Measurements from ENCODE around the gene HRAS. TPM values are rescaled to one million over a fixed set of nuclear protein-coding genes. Genes with fewer than 3 reads are reported as not detected.

Gene HRAS
- total RNA-seq, 1 donor from 2014 or later = 150 TPM

GRCh38 chr11:508956-509355, 26.4 kb downstream of the HRAS start:
- no peak for TF ChIP-seq CTCF (IDR thresholded peaks at IDR 0.05; ENCODE audit: insufficient read depth, low read length, severe bottlenecking)
- FAIRE-seq (no peak), DNase-seq (ENCODE audit: low read depth) (no peak)
- H3K36me3 ChIP-seq (ENCODE audit: control insufficient read depth, insufficient read depth, low read length) = peaks cover 8% of the 10 kb centered on the region
- no peak overlapping the region for H3K4me3 ChIP-seq (ENCODE audit: low read depth, low read length)
- H3K27me3 ChIP-seq (ENCODE audit: control insufficient read depth, insufficient read depth, low read length) = no peaks in the 10 kb centered on the region

- no peak for TF ChIP-seq CTCF (IDR thresholded peaks at IDR 0.05; ENCODE audit: insufficient read depth, low read length, severe bottlenecking)
- no peak for FAIRE-seq
Observed at GRCh38 chr11:507727-508515, 27.5 kb downstream of the HRAS start.

GRCh38 chr11:506995-507726, 28.2 kb downstream of the HRAS start, which contains the start of gene RNH1:
Gene RNH1 (minus strand): TSS chr11:507242. CDS start chr11:502162, 5,080 bp downstream.
- H3K27me3 ChIP-seq (ENCODE audit: control insufficient read depth, insufficient read depth, low read length) = no peaks in the 10 kb centered on the region
- peak; percentile 82 for DNase-seq (ENCODE audit: low read depth)
- FAIRE-seq = no peak
- H3K4me3 ChIP-seq (ENCODE audit: low read depth, low read length) = peak within 1 kb of the TSS; percentile 85
- H3K36me3 ChIP-seq (ENCODE audit: control insufficient read depth, insufficient read depth, low read length) = peaks cover 12% of the 10 kb centered on the region
- no peak for TF ChIP-seq CTCF (IDR thresholded peaks at IDR 0.05; ENCODE audit: insufficient read depth, low read length, severe bottlenecking)

More at GRCh38 chr11:507727-508515, 27.5 kb downstream of the HRAS start:
- no peak for DNase-seq (ENCODE audit: low read depth)
- H3K36me3 ChIP-seq (ENCODE audit: control insufficient read depth, insufficient read depth, low read length) = peaks cover 9% of the 10 kb centered on the region
- peak overlapping the region; percentile 71 for H3K4me3 ChIP-seq (ENCODE audit: low read depth, low read length)
- H3K27me3 ChIP-seq (ENCODE audit: control insufficient read depth, insufficient read depth, low read length) = no peaks in the 10 kb centered on the region

GRCh38 chr11:506238-506994, 29.0 kb downstream of the HRAS start:
- DNase-seq (ENCODE audit: low read depth) (peak; percentile 89), FAIRE-seq (no peak)

GRCh38 chr11:504994-505344, 30.4 kb downstream of the HRAS start:
- no peaks in the 10 kb centered on the region for H3K27me3 ChIP-seq (ENCODE audit: control insufficient read depth, insufficient read depth, low read length)
- FAIRE-seq (no peak), DNase-seq (ENCODE audit: low read depth) (no peak)
- peaks cover 23% of the 10 kb centered on the region for H3K36me3 ChIP-seq (ENCODE audit: control insufficient read depth, insufficient read depth, low read length)
- peak overlapping the region; percentile 58 for H3K4me3 ChIP-seq (ENCODE audit: low read depth, low read length)
- TF ChIP-seq CTCF (IDR thresholded peaks at IDR 0.05; ENCODE audit: insufficient read depth, low read length, severe bottlenecking) = no peak

More at GRCh38 chr11:506238-506994, 29.0 kb downstream of the HRAS start:
- Histone ChIP-seq H3K36me3 (ENCODE audit: control insufficient read depth, insufficient read depth, low read length) (peaks cover 17% of the 10 kb centered on the region), H3K27me3 (ENCODE audit: control insufficient read depth, insufficient read depth, low read length) (no peaks in the 10 kb centered on the region), H3K4me3 (ENCODE audit: low read depth, low read length) (peak overlapping the region; percentile 85)
- TF ChIP-seq CTCF (IDR thresholded peaks at IDR 0.05; ENCODE audit: insufficient read depth, low read length, severe bottlenecking) = no peak
